ENCODE results near the gene AGPAT2.

DNA sequence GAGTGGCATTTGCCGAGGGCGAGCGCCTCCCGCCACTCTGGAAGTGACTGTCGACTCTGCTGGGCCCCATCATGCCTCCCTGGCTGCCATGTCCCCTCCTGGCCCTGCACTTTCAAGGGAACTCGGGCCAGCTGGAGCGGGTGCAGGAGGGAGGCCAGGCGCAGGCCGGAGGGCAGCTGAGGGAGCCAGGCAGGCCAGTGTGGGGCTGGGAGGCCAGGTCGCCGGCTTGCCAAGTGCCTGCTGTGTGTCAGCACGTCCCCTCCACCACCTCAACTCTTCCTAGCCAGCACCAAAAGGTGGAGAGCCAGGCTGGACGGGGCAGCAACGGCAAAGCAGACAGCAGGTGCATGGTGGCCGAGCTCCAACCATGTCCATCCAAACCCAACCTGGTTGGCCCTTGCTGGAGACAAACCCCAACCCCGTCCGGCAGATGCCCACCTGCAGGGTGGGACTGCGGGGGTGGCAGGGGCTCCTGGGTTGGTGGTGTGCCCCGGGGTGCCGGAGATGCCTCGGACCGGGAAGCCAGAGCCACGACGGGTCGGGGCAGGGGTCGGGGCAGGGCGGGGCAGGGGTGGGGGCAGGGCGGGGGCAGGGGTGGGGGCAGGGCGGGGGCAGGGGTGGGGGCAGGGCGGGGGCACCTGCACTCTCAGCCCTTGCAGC is 61.1 kb downstream of the AGPAT2 start:
- TF ChIP-seq JUND (IDR thresholded peaks at IDR 0.05), result no peak
- no peak for TF ChIP-seq MAX (IDR thresholded peaks at IDR 0.05; ENCODE audit: low read depth)
- no peak for TF ChIP-seq CTCF (IDR thresholded peaks at IDR 0.05)
- no peak for TF ChIP-seq POLR2AphosphoS5 (IDR thresholded peaks at IDR 0.05; ENCODE audit: low read depth, low read length)
- TF ChIP-seq EP300 (IDR thresholded peaks at IDR 0.05; ENCODE audit: borderline replicate concordance in 1 of 2, low read depth in 1 of 2, low read length in 1 of 2), result no peak
- no peak for TF ChIP-seq TAF1 (IDR thresholded peaks at IDR 0.05; ENCODE audit: borderline replicate concordance, low read depth, low read length)
- TF ChIP-seq, protein P1, sequence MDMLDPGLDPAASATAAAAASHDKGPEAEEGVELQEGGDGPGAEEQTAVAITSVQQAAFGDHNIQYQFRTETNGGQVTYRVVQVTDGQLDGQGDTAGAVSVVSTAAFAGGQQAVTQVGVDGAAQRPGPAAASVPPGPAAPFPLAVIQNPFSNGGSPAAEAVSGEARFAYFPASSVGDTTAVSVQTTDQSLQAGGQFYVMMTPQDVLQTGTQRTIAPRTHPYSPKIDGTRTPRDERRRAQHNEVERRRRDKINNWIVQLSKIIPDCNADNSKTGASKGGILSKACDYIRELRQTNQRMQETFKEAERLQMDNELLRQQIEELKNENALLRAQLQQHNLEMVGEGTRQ (IDR thresholded peaks at IDR 0.05; ENCODE audit: borderline replicate concordance, low read depth, low read length), result no peak
- no peak for TF ChIP-seq YY1 (IDR thresholded peaks at IDR 0.05; ENCODE audit: low read depth)
- TF ChIP-seq, protein P2, sequence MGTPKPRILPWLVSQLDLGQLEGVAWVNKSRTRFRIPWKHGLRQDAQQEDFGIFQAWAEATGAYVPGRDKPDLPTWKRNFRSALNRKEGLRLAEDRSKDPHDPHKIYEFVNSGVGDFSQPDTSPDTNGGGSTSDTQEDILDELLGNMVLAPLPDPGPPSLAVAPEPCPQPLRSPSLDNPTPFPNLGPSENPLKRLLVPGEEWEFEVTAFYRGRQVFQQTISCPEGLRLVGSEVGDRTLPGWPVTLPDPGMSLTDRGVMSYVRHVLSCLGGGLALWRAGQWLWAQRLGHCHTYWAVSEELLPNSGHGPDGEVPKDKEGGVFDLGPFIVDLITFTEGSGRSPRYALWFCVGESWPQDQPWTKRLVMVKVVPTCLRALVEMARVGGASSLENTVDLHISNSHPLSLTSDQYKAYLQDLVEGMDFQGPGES (IDR thresholded peaks at IDR 0.05; ENCODE audit: low read depth, low read length), result no peak
- TF ChIP-seq FOXM1 (IDR thresholded peaks at IDR 0.05; ENCODE audit: low read depth), result no peak
- TF ChIP-seq RFX5 (IDR thresholded peaks at IDR 0.05; ENCODE audit: low read length), result no peak
- no peak for TF ChIP-seq RCOR1 (IDR thresholded peaks at IDR 0.05; ENCODE audit: low read length)
- no peak for TF ChIP-seq FOXJ3 (CRISPR knock-in tag; IDR thresholded peaks at IDR 0.05)
